DOHH2 (cell line): Measurements from ENCODE around the gene TFB1M.

Experiments
- H3F3A ChIP-seq: fragments of 200-600 bp; sonication (generic), shearing (Covaris generic); 2 replicates; pipeline ENCODE4 v1.6.0; 2016; ENCODE audit warnings: antibody characterized with exemption, mild to moderate bottlenecking; ENCODE audit not compliant: control insufficient read depth, insufficient read depth
- H3K27ac ChIP-seq: fragments of 200-600 bp; sonication (generic); 2 replicates; pipeline ENCODE4 v1.5.1; 2014; ENCODE audit warnings: low read depth, mild to moderate bottlenecking, low read length, moderate library complexity
- H3K27me3 ChIP-seq: fragments of 200-600 bp; sonication (generic); 2 replicates; pipeline ENCODE4 v1.6.1; 2014; ENCODE audit warnings: mild to moderate bottlenecking, low read length, mixed read lengths; ENCODE audit not compliant: control insufficient read depth
- H3K36me3 ChIP-seq: fragments of 200-600 bp; sonication (generic); 2 replicates; pipeline ENCODE4 v1.6.1; 2014; ENCODE audit warnings: mild to moderate bottlenecking, low read length, moderate library complexity, mixed read lengths; ENCODE audit not compliant: control insufficient read depth
- H3K4me1 ChIP-seq: fragments of 200-600 bp; sonication (generic); 2 replicates; pipeline ENCODE4 v1.6.1; 2014; ENCODE audit warnings: mild to moderate bottlenecking, low read length, mixed read lengths; ENCODE audit not compliant: control insufficient read depth
- H3K4me2 ChIP-seq: fragments of 200-600 bp; sonication (generic); 2 replicates; pipeline ENCODE4 v1.6.0; 2014; ENCODE audit warnings: mild to moderate bottlenecking, low read length, moderate library complexity
- H3K4me3 ChIP-seq: fragments of 200-600 bp; sonication (generic); 2 replicates; pipeline ENCODE4 v1.5.1; 2014; ENCODE audit warnings: mild to moderate bottlenecking, low read length, mixed read lengths
- H3K79me2 ChIP-seq: fragments of 200-600 bp; sonication (generic); 2 replicates; pipeline ENCODE4 v1.6.1; 2014; ENCODE audit warnings: mild to moderate bottlenecking, low read length, mixed read lengths; ENCODE audit not compliant: control insufficient read depth
- H3K9me2 ChIP-seq: fragments of 200-600 bp; sonication (generic); replicated peaks from 2 replicates; pipeline ENCODE4 v1.6.1; 2014; ENCODE audit warnings: mild to moderate bottlenecking, low read length, mixed read lengths; ENCODE audit not compliant: control insufficient read depth
- H3K9me3 ChIP-seq: fragments of 200-600 bp; sonication (generic); 2 replicates; pipeline ENCODE4 v1.6.1; 2014; ENCODE audit warnings: antibody characterized with exemption, low read length, mixed read lengths; ENCODE audit not compliant: control insufficient read depth, insufficient read depth
- H4K20me1 ChIP-seq: fragments of 200-600 bp; sonication (generic); 2 replicates; pipeline ENCODE4 v1.6.0; 2014; ENCODE audit warnings: low read depth, mild to moderate bottlenecking, antibody characterized with exemption, low read length, moderate library complexity; ENCODE audit not compliant: control insufficient read depth, insufficient read depth
- EZH2phosphoT487 ChIP-seq: fragments of 200-600 bp; sonication (generic); IDR thresholded peaks from 2 replicates; pipeline ENCODE4 v1.6.1; 2017; ENCODE audit warnings: borderline replicate concordance, mild to moderate bottlenecking, antibody characterized with exemption, low read length, moderate library complexity, mixed read lengths
- TF ChIP-seq, protein P1 (sequence below): fragments of 200-600 bp; sonication (generic); IDR thresholded peaks from one replicate; pipeline ENCODE4 v1.5.1; 2014; ENCODE audit warnings: antibody characterized with exemption, mild to moderate bottlenecking, low read depth, low read length; ENCODE audit not compliant: poor library complexity, severe bottlenecking

The TFB1M gene

DNA sequence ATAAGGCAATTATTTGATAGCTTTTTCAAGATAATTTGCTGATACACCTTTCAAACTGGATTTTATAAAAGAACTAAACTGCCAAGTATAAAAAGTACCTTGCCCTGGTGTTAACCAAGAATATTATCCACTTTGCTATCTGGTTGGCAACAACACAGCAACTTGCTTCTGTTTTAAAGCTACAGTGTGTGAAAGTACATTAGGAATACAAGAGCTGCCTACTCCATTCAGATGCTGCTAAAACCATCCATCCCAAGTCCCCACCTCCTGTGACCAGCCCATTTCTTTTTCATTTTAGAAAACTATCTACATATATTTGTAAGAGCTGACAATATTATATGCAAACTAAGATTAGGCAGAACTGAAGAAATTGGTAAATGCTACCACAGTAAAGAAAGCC, 37.6 kb downstream of the TFB1M start:
- Histone ChIP-seq H4K20me1 (no peaks in the 10 kb centered on the region), H3K9me3 (no peaks in the 10 kb centered on the region), H3K27ac (no peak overlapping the region), H3K79me2 (no peaks in the 10 kb centered on the region), H3K9me2 (no peaks in the 10 kb centered on the region), H3K36me3 (peaks cover 80% of the 10 kb centered on the region), H3K4me1 (peaks cover 8% of the 10 kb centered on the region), H3K4me2 (no peak overlapping the region), H3F3A (no peaks in the 10 kb centered on the region), H3K4me3 (no peak overlapping the region), H3K27me3 (no peaks in the 10 kb centered on the region)
- no peak for TF ChIP-seq EZH2phosphoT487
- TF ChIP-seq, protein P1, sequence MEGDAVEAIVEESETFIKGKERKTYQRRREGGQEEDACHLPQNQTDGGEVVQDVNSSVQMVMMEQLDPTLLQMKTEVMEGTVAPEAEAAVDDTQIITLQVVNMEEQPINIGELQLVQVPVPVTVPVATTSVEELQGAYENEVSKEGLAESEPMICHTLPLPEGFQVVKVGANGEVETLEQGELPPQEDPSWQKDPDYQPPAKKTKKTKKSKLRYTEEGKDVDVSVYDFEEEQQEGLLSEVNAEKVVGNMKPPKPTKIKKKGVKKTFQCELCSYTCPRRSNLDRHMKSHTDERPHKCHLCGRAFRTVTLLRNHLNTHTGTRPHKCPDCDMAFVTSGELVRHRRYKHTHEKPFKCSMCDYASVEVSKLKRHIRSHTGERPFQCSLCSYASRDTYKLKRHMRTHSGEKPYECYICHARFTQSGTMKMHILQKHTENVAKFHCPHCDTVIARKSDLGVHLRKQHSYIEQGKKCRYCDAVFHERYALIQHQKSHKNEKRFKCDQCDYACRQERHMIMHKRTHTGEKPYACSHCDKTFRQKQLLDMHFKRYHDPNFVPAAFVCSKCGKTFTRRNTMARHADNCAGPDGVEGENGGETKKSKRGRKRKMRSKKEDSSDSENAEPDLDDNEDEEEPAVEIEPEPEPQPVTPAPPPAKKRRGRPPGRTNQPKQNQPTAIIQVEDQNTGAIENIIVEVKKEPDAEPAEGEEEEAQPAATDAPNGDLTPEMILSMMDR, result no peak

- no peaks in the 10 kb centered on the region for H3F3A ChIP-seq
- TF ChIP-seq EZH2phosphoT487, result no peak
- TF ChIP-seq, protein P1, result no peak
- no peak overlapping the region for H3K27ac ChIP-seq
- peaks cover 76% of the 10 kb centered on the region for H3K36me3 ChIP-seq
- H3K4me1 ChIP-seq, result peaks cover 8% of the 10 kb centered on the region
- H3K79me2 ChIP-seq, result no peaks in the 10 kb centered on the region
- H3K4me3 ChIP-seq, result no peak overlapping the region
- no peaks in the 10 kb centered on the region for H3K9me2 ChIP-seq
- no peaks in the 10 kb centered on the region for H3K27me3 ChIP-seq
- no peak overlapping the region for H3K4me2 ChIP-seq
- no peaks in the 10 kb centered on the region for H4K20me1 ChIP-seq
- H3K9me3 ChIP-seq, result no peaks in the 10 kb centered on the region
Observed at GRCh38 chr6:155275808-155276480, 38.3 kb downstream of the TFB1M start.

DNA sequence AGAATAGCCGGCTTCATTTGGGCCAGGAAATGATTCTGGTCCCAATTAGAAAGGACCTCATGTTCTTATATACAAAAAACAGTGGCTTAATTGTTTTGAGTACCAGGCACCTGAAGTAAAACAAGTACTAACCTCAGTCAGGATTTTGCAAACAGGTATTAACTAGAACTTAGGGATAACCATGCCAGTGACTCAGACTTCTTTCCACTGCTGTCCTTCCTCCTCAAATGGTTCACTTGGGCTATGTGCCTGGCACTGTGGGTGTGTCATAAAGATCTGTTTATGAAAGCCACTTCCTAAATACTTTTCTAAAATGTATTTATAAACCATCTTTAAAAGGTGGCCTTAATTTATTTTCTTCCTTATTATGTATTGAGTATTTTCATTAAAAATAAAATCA, 39.8 kb downstream of the TFB1M start:
- no peaks in the 10 kb centered on the region for H3K9me2 ChIP-seq
- H3K27me3 ChIP-seq, result no peaks in the 10 kb centered on the region
- H3K9me3 ChIP-seq, result no peaks in the 10 kb centered on the region
- H3K4me1 ChIP-seq, result peaks cover 8% of the 10 kb centered on the region
- no peaks in the 10 kb centered on the region for H4K20me1 ChIP-seq
- no peaks in the 10 kb centered on the region for H3K79me2 ChIP-seq
- no peak overlapping the region for H3K4me2 ChIP-seq
- no peaks in the 10 kb centered on the region for H3F3A ChIP-seq
- TF ChIP-seq EZH2phosphoT487, result no peak
- TF ChIP-seq, protein P1, result no peak
- H3K4me3 ChIP-seq, result no peak overlapping the region
- peaks cover 75% of the 10 kb centered on the region for H3K36me3 ChIP-seq
- no peak overlapping the region for H3K27ac ChIP-seq
